GM19438 (cell line): ENCODE results near the gene SERPINB13.
"Not testable (repeated sequence)": the region's sequence is repeated elsewhere in the genome, so short reads cannot be mapped to it uniquely, and the experiment has no call there.

Experiments used
- ATAC-seq: cut with Tn5 transposase; IDR thresholded peaks from one replicate; pipeline ENCODE4 v1.9.1; 2021; ENCODE audit warnings: low read depth; ENCODE audit not compliant: unreplicated experiment

The SERPINB13 gene

DNA sequence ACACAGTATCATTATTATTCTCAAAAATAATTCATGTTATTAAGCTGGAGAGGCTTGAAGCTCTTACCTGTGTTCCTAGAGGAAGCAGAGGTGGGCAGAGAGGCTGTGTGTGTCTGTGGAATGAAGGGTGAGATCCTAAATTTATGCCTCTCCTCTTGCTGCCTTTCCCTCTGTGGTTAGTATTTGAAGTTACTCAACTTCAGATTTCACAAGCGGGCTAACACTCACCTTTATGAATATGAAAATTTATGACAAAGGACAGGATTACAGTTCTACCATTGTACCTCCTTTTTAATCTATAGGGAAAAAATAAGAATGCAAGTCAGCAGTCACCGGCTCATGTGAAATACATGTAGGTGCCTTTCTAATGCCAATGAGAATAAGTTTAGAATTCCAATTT lies 57.0 kb downstream of the SERPINB13 start, which contains the start of gene SERPINB4:
Gene SERPINB4, minus strand, starts transcription at position 115 of the 400 bp plus-strand sequence. CDS start 679 bp downstream, outside the sequence.
- ATAC-seq, result not testable (repeated sequence)

DNA sequence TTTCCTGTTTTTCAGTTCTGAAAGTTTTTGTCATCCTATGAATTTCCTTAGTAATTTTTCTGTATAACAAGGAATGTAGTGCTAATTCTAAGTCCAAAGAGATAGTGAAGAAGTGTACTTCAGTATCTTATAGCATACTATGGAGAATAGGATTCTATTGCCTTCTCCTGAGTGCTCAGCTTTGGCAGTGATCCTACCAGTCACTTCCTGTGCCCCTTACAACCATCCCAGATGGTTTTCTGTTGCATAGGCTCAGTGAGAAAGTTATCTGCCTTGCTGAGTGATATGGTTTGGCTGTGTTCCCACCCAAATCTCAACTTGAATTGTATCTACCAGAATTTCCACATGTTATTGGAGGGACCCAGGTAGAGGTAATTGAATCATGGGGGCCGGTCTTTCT lies 57.6 kb downstream of the SERPINB13 start:
- ATAC-seq, result not testable (repeated sequence)

DNA sequence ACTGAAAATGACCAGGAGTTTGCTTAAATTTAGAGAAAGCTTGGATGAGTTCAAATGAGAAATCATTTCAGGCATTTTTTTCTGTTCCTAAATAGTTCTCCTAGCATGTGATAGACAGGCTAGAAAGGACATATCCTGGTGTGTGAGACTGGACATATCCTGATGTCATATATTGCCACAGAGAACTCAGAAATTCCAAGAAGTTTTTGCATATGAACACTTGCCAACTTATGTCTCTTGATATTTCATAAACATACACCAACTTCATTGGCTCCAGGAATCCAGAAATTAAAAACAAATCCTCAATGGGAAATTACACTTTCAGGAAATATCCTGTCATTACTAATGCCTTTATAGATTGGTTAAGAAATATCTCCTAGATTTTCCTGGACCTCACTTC lies 59.8 kb downstream of the SERPINB13 start:
- ATAC-seq, result no peak

DNA sequence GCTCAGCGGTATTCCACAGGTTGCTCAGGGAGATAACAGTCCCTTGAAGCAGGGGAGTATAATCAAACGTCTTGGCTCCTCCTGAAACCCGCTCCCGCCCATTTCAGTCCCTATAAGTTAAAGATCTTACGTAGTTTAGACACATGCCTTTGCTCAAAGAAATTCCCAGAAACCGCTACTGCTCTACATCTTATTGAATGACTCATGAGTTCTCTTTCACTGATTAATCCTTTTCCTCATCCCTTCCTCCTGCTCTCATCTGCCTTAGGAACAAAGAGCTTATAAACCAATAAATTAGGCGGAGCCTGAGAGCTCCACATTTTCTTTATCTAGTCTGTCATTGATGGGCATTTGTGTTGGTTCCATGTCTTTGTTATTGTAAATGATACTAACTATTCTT lies 61.1 kb downstream of the SERPINB13 start:
- no peak for ATAC-seq
